ENCODE data around the gene TYK2. TPM values are rescaled to one million over a fixed set of nuclear protein-coding genes. Genes with fewer than 3 reads are reported as not detected.

Gene TYK2
- total and polyA plus RNA-seq, 2 of the 13 experiments (the other 11 are each of a cell fraction or from before 2014, with no cell fraction given): 38.8 to 60.1 TPM

GRCh38 chr19:10380313-10381102 is at the start of gene TYK2 (continued):
- TF ChIP-seq ZNF510 (CRISPR knock-in tag; IDR thresholded peaks at IDR 0.05; ENCODE audit: low read depth) (peak; percentile 50; the same call in 1 of the 2 replicates), MTF2 (CRISPR knock-in tag; IDR thresholded peaks at IDR 0.05; ENCODE audit: borderline replicate concordance) (no peak), ZNF224 (CRISPR knock-in tag; IDR thresholded peaks at IDR 0.05) (peak; percentile 69; the same call in 1 of the 2 replicates), ZNF547 (CRISPR knock-in tag; IDR thresholded peaks at IDR 0.05) (peak; percentile 64; the same call in 1 of the 2 replicates), ZNF784 (CRISPR knock-in tag; IDR thresholded peaks at IDR 0.05; ENCODE audit: borderline replicate concordance) (peak; percentile 38; the same call in 1 of the 2 replicates), PHF5A (CRISPR knock-in tag; IDR thresholded peaks at IDR 0.05; ENCODE audit: low read depth, unreplicated experiment) (no peak), POGZ (CRISPR knock-in tag; IDR thresholded peaks at IDR 0.05) (no peak; the same call in 1 of the 2 replicates), KMT2B (CRISPR knock-in tag; IDR thresholded peaks at IDR 0.05) (peak; percentile 69), DNMT1 (CRISPR knock-in tag; IDR thresholded peaks at IDR 0.05) (peak; percentile 64; the same call in 1 of the 2 replicates), PHF21A (CRISPR knock-in tag; IDR thresholded peaks at IDR 0.05) (peak; percentile 80), ZBTB49 (CRISPR knock-in tag; IDR thresholded peaks at IDR 0.05; ENCODE audit: borderline replicate concordance) (no peak), NR2F1 (CRISPR knock-in tag; IDR thresholded peaks at IDR 0.05) (no peak), ZNF563 (CRISPR knock-in tag; IDR thresholded peaks at IDR 0.05) (peak; percentile 51; the same call in 1 of the 2 replicates), ZNF281 (CRISPR knock-in tag; IDR thresholded peaks at IDR 0.05; ENCODE audit: borderline replicate concordance) (peak; percentile 41; the same call in 1 of the 2 replicates), ELF4 (CRISPR knock-in tag; IDR thresholded peaks at IDR 0.05; ENCODE audit: borderline replicate concordance) (no peak), TCF7L2 (IDR thresholded peaks at IDR 0.05; ENCODE audit: low read depth, low read length) (no peak), CBX5 (CRISPR knock-in tag; IDR thresholded peaks at IDR 0.05; ENCODE audit: borderline replicate concordance) (peak; percentile 39; the same call in 1 of the 2 replicates), GMEB1 (CRISPR knock-in tag; IDR thresholded peaks at IDR 0.05; ENCODE audit: borderline replicate concordance) (peak; percentile 38), DR1 (CRISPR knock-in tag; IDR thresholded peaks at IDR 0.05) (peak; percentile 4; the same call in 1 of the 2 replicates), ZNF33B (CRISPR knock-in tag; IDR thresholded peaks at IDR 0.05) (peak; percentile 15; the same call in 1 of the 2 replicates), ATF7-NPFF (CRISPR knock-in tag; IDR thresholded peaks at IDR 0.05; ENCODE audit: low read depth) (peak; percentile 70; the same call in 1 of the 2 replicates)
